A549 treated with AZD9567 at 1 μM for 4 hours (cell line): Measurements from ENCODE around the gene VAC14. TPM values are rescaled to one million over a fixed set of nuclear protein-coding genes. Genes with fewer than 3 reads are reported as not detected.

Experiments used
- total RNA-seq: library from RNA; stranded (reverse); fragments of 200-300 nt; extraction: Qiagen RNA extraction; gene quantifications from 5 replicates; pipeline ENCODE4 v1.2.3, GENCODE V29; 2022; ENCODE audit not compliant: insufficient read depth

VAC14 gene
- 32.9 to 37.2 TPM (median 35.2 TPM) in 5 replicates for total RNA-seq

DNA sequence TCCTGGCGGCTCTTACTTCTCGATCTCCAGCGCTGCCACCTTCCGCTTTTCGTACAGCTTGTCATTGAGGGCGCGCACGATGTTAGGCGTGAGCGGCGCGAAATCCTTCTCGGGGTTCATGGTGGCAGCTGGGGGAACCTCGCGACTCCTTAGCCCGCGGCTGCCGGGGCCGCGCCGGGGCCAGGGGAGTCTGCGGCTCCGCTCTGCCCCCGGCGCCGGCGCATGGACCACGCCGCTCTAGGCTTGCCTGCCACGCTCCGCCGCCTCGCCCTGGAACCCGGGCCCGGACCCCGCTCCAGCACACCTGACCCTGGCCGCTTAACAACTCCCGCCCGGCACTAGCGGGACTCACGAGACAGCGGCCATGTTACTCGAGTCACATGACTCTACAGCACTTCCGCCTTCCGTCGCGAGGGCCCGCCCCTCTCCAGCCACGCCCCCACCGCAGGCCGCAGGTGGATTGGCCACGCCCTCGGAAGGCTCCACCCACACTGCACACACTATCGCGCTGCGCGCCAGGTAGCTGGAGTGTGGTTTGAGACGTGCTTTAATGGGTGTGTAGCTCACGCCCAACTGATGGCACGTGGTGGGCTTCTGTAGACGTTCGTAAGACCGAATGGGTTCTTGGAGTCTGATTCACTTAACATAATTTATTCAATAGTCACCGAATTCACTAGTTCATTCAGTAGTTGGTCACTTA lies at the start of gene VAC14:
Gene VAC14, minus strand, starts transcription at position 378 of the 700 bp plus-strand sequence. Its CDS starts 258 bp downstream, at position 120.

DNA sequence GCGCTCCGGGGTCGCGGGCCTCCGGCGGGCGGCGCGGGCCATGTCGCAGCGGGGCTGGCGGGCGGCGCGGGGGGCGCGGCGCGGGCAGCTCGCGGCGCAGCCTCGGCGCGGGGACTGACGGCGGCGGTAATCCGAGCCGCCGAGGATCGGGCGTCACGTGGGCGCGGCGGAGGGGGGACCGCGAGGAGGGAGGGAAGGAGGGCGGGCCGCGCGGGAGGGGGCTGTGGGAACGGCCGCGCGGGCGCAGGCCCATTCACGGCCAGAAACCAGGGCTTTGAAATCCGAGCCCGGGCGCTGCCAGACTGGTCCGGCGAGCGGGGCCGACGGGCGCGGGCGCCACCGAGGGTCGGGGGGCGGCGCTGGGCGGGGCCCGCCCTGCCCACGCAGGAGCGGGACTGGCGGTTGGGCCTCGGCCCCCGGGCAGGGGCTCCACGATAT lies 115.0 kb downstream of the VAC14 start, which contains the start of gene MTSS2:
Gene MTSS2, minus strand, starts transcription at position 116 of the 438 bp plus-strand sequence. CDS start 262 bp downstream, outside the sequence.

DNA sequence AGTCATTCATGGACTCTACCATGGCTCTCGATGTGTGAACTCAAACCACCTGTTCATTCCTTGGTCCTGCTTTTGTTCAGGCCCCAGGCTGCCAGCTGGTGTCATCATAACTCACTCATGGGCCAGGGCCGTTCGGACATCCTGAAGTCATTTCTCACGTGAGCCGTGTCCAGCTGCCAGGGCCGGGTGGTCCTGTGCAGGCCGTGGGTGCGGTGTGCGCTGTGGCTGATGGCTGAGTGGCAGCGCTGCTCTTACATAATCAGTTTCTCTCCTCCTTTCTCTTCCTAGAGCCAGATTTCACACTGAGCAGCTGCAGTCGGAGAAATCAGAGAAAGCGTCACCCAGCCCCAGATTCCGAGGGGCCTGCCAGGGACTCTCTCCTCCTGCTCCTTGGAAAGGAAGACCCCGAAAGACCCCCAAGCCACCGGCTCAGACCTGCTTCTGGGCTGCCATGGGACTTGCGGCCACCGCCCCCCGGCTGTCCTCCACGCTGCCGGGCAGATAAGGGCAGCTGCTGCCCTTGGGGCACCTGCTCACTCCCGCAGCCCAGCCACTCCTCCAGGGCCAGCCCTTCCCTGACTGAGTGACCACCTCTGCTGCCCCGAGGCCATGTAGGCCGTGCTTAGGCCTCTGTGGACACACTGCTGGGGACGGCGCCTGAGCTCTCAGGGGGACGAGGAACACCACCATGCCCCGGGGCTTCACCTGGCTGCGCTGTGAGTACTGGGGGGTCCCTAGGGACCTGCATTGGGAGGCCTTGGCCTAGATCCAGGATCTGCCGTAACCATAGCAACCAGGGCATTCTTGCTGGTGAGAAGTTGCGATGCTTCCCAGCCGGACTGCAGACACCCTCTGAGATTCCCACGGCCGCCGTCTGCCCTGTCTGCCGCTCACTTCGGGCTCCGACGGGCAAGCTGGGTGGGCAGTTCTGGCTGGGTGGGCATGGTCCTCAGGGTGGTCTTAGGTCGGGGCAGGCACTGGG lies 154.4 kb downstream of the VAC14 start, which contains the start of gene IL34:
Gene IL34, plus strand, starts transcription at position 300 of the 982 bp plus-strand sequence. Its CDS starts 389 bp downstream, at position 689.

Other genes with a start within 250 kb of the VAC14 start
- 0.31 to 0.78 TPM (median 0.50 TPM) in 4 of 5 replicates, not detected in the other for gene IL34, start 154.6 kb downstream of the VAC14 start, total RNA-seq
- gene MTSS2, start 115.1 kb downstream of the VAC14 start, total RNA-seq, result 40.7 to 80.7 TPM (median 78.2 TPM) in 5 replicates